K562 (cell line): ENCODE data around the gene ATP13A2.

ENCODE experiments used
- ARNT ChIP-seq, 2 experiments: fragments of 450-650 bp; IDR thresholded peaks; 2 replicates each; pipeline ENCODE4 v1.6.1; 2016; ENCODE audit warnings: mild to moderate bottlenecking in 1 of 2
- ATF6 ChIP-seq: sonication (generic); formaldehyde crosslinking; IDR thresholded peaks from 2 replicates; pipeline ENCODE4 v1.4.0; 2020; ENCODE audit warnings: mild to moderate bottlenecking, missing genetic modification reagents
- BMI1 ChIP-seq: fragments of 150-350 bp; IDR thresholded peaks from 2 replicates; pipeline ENCODE4 v1.6.1; 2014; ENCODE audit warnings: low read length
- BRF2 ChIP-seq: IDR thresholded peaks from 3 replicates; pipeline ENCODE4 v1.6.1; 2011; ENCODE audit warnings: borderline replicate concordance, mild to moderate bottlenecking; ENCODE audit not compliant: insufficient read length, insufficient read depth
- CTCF ChIP-seq, 3 experiments: IDR thresholded peaks in 2 of 3; conservative IDR thresholded peaks in 1 of 3; 2 replicates each; pipeline ENCODE4 v1.5.1; 2011 to 2012; ENCODE audit warnings: low read length in 3 of 3, mild to moderate bottlenecking in 3 of 3, control low read depth in 2 of 3, improper control_type of control experiment in 1 of 3, inconsistent platforms in 1 of 3, low read depth in 1 of 3, mixed read lengths in 1 of 3, moderate library complexity in 1 of 3; ENCODE audit not compliant: insufficient read depth in 2 of 3
- DDX20 ChIP-seq: fragments of 450-650 bp; IDR thresholded peaks from 2 replicates; pipeline ENCODE4 v1.6.1; 2016; ENCODE audit warnings: missing genetic modification characterization, low read depth, mild to moderate bottlenecking, missing compliant biosample characterization, moderate library complexity
- JUND ChIP-seq, 2 experiments: IDR thresholded peaks; 2 replicates in 1 of 2; 3 replicates in 1 of 2; pipeline ENCODE4 v1.6.1; 2011; ENCODE audit warnings: borderline replicate concordance in 2 of 2, low read depth in 2 of 2, low read length in 2 of 2, improper control_type of control experiment in 1 of 2, missing biosample characterization in 1 of 2, missing genetic modification characterization in 1 of 2, missing genetic modification reagents in 1 of 2
- KLF16 ChIP-seq: IDR thresholded peaks from 2 replicates; pipeline ENCODE4 v1.6.1; 2016; ENCODE audit warnings: antibody characterized with exemption
- MAX ChIP-seq: sonication (generic); formaldehyde crosslinking; IDR thresholded peaks from 2 replicates; pipeline ENCODE4 v1.9.0; 2022; ENCODE audit warnings: mild to moderate bottlenecking, missing genetic modification reagents
- MBD2 ChIP-seq: sonication (generic); IDR thresholded peaks from 2 replicates; pipeline ENCODE4 v1.6.1; 2016; ENCODE audit warnings: low read depth, borderline replicate concordance
- NR1H2 ChIP-seq: sonication (generic); formaldehyde crosslinking; IDR thresholded peaks from 2 replicates; pipeline ENCODE4 v1.4.0; 2020; ENCODE audit warnings: mild to moderate bottlenecking, missing genetic modification reagents
- POLR2A ChIP-seq: fragments of 450-650 bp; conservative IDR thresholded peaks from 2 replicates; pipeline ENCODE4 v1.6.1; 2016
- TEAD4 ChIP-seq, 2 experiments: sonication (generic) in 1 of 2; formaldehyde crosslinking in 1 of 2; IDR thresholded peaks; 2 replicates each; pipeline versions ENCODE4 v1.6.1 to v1.8.0; 2012 to 2022; ENCODE audit warnings: borderline replicate concordance in 1 of 2, inconsistent platforms in 1 of 2, low read length in 1 of 2, mild to moderate bottlenecking in 1 of 2, missing genetic modification reagents in 1 of 2
- YBX1 ChIP-seq: fragments of 450-650 bp; IDR thresholded peaks from 2 replicates; pipeline ENCODE4 v1.7.1; 2016; ENCODE audit warnings: mild to moderate bottlenecking

- TF ChIP-seq BMI1 (no peak), TEAD4 (IDR thresholded peaks at IDR 0.05; ENCODE audit: low read length) (no peak), TEAD4 (CRISPR knock-in tag; IDR thresholded peaks at IDR 0.05; ENCODE audit: borderline replicate concordance) (no peak), MBD2 (no peak), POLR2A (no peak), ATF6 (CRISPR knock-in tag) (no peak), KLF16 (no peak), MAX (CRISPR knock-in tag) (no peak), ARNT (IDR thresholded peaks at IDR 0.05) (no peak), CTCF (IDR thresholded peaks at IDR 0.05 in 2 of 3, conservative IDR thresholded peaks at IDR 0.05 in 1 of 3; ENCODE audit: insufficient read depth in 2 of 3, low read depth in 1 of 3, low read length in 3 of 3) (no peak), YBX1 (no peak), NR1H2 (CRISPR knock-in tag) (no peak), BRF2 (no peak), JUND (IDR thresholded peaks at IDR 0.05; ENCODE audit: borderline replicate concordance, low read depth, low read length) (no peak), JUND (tag; IDR thresholded peaks at IDR 0.05; ENCODE audit: borderline replicate concordance, low read depth, low read length) (no peak), DDX20 (tag) (no peak)
These were observed 44.1 kb upstream of the ATP13A2 start for GRCh38 chr1:17055801-17056200.
